Activated gamma-delta T cell (primary cell): ENCODE data around the gene CTDNEP1.
A peak's percentile ranks its signal among the peaks of the same experiment; 100 is the strongest.

Experiments
- DNase-seq: peaks from one replicate; lab custom pipeline; 2025; lab: John Stamatoyannopoulos, UW

CTDNEP1 gene

DNA sequence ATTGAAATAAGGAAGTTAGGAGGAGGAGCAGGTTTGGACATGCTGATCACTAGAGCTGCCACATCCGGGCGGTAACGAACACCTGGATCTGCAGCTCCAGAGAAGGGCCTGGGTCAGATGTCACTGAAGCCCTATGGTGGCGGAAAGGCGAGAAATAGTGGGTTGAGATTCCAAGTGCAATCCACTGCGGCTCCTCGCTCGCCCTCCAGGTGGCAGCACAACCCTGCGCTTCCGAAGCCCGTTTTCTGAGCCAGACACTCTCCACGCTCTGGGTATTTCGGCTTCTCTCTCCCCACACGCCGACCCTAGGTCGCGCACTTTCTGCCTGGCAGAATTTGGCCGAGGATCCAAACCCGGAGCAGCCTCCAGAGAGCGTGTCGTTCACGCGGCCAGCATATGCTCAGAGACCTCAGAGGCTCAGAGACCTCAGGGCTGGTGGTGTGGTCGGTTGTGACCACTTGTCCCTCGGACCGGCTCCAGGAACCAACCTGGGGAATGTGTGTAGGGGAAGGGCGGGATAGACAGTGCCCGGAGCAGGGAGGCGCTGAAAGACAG lies 29.1 kb upstream of the CTDNEP1 start:
- DNase-seq, result peak; percentile 42

GRCh38 chr17:7279448-7279847 lies 27.9 kb upstream of the CTDNEP1 start:
- DNase-seq, result no peak

DNA sequence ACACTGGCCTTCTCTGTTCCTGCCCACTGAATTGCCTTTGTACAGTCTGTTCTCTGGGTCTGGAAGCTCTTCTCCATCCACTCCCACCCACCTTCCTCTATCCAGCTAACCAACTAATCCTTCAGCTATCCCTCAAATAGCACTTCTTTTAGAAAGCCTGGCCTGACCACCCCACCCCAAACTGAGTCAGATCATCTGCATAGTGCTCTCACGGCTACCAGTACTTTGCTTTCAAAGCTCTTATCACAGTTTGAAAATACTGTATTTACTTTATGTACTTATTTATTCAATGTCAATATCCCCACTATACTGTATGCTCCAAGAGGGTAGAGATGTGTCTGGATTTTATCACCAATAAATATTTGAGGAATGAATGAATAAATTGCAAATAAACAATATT lies 15.2 kb upstream of the CTDNEP1 start:
- no peak for DNase-seq

DNA sequence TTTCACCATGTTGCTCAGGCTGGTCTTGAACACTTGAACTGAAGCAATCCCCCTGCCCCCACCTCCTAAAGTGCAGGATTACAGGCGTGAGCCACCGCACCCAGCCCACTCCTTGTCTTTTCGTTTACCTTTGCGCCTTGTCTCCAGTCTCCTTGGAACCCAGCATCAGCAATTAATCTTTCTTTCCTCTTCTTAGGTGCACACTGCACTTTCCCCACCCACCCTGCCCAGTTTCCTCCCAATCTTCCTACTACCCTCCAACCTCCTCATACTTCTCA lies 12.2 kb upstream of the CTDNEP1 start:
- no peak for DNase-seq

DNA sequence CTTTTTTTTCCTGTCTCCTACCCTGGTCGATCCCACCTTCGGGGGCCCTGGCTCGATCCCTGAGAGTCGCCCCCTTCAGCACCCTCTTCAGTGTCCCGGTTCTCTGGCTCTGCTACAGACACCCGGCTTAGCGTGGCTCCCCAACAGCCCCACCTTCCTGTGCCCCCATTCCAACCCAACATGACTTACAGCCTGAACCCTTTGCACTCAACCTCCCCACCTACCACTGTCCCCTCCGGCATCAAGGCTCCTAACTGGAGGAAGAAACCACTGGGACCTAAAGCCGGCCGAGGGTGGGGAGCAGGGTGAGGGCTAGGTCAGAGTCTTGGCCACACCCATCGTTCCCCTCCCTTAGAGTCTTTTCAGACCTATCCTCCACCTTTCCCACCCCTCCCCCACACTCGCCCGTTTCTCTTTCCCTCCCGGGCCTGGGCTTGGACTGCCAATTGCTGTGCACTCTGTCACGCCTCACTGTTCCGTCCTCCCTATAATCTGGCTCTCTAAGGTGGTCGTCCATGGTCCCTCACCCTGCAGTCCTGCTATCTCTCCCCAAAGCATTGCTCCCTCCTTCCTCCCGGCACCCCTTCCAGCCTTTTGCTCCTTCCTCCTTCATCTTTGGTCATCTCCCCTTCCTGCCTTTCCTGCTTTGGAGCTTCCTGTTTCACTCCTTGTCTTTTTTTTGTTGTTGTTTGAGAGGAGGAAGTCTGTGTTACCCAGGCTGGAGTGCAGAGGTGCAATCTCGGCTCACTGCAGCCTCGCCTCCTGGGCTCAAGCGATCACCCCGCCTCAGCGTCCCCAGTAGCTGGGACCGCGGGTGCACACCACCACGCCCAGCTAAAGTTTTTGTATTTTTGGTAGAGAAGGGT lies 11.6 kb upstream of the CTDNEP1 start:
- no peak for DNase-seq

DNA sequence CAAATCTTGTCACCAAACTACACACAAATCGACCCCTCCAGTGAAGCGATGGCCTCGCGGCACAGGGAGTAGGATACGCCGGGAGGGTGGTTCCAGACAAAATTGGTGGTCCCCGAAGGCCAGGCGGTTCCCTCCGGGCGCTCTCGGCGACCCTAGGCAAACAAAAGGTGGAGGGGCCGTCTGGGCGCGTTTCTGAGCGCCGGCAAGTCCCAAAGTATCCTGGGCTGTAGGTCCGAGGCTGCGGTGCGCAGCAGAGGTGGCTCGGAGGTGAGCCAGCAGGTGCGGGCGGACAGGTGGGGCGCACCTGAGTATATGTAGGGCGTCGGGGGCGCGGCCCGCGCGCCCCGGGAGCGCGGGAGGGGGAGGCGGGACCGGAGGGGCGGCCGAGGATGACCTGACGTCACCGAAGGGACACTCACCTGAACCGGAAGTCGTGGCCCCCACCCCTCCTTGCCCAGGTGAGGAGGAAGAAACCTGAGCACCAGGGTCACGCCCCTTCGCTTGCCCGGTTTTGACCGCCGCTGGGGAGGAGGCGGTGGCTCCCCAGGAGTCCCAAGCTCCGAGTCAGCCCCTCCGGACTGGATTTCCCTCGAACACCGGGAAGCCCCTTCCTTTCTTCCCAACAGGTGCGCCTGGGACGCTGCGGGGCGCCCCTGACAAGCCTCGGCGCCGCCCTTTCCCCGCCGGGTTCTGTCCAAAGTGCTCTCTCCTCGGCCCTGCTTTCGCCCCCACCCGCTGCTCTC lies 10.8 kb upstream of the CTDNEP1 start, which contains the start of gene CLDN7:
Gene CLDN7, minus strand, starts transcription at position 287 of the 743 bp plus-strand sequence. CDS start 435 bp downstream, outside the sequence.
- no peak for DNase-seq

GRCh38 chr17:7261379-7262191 lies 10.1 kb upstream of the CTDNEP1 start:
- DNase-seq, result no peak

DNA sequence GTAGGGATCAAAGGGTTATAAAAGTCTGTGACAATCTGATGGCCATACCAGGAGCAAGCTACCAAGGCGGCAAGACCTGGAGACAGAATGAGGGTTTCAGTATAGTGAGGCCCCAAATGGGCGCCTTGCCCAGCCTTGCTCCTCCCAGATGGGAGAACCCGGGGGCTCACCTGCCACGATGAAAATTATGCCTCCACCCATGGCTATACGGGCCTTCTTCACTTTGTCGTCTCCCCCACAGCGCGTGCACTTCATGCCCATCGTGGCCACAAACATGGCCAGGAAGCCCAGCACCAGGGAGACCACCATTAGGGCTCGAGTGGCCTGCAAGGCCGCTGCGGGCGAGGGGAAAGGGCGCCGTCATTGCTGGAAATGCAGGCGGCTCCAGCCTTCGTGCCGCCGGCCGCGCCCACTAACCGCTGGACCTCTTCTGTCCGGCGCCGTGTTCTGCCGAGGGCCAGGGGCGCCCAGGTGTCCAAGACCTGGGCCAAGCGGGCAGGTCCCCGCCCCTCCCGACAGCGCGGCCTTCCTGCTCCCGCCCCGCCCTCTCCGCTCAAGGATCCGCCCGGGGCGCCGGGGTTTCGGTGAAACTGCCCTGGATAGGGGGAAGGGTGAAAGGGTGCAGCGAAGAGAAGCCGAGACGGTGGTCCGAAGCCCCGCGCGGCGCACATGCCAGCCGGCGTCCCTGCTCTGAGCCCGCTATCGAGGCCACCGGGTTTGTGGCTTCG lies 9.3 kb upstream of the CTDNEP1 start:
- DNase-seq, result no peak

DNA sequence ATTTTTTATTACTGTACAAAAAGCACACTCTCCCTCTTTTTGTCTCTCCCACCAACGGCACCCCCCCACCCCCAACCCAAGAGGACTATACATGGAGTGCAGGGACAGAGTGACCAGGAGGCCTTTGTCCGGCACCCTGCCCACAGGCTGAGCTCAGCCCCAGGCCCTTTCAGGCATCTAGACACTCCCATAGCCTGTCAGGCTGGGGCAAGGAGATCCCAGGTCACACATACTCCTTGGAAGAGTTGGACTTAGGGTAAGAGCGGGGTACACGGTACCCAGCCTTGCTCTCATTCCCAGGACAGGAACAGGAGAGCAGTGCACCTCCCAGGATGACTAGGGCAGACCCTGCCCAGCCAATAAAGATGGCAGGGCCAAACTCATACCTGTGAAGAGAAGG lies 8.6 kb upstream of the CTDNEP1 start:
- DNase-seq, result no peak

DNA sequence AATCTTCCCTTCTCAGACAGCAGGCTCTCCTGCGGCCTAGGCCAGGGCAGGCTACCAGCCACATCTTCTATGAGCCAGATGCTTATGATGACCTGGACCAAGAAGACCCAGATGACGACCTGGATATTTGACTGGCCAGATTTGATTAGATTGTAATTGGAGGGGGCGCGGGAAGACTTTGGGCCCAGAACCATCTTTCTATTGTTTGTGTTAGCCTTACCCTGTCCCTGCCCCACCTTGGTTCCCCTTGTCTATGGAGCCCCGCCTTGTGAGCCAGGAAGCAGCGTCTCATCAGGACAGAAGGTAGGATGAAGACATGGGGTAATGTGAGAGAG lies 8.0 kb upstream of the CTDNEP1 start:
- no peak for DNase-seq

- DNase-seq, result no peak
Observed at GRCh38 chr17:7258731-7259554, 7.4 kb upstream of the CTDNEP1 start.

DNA sequence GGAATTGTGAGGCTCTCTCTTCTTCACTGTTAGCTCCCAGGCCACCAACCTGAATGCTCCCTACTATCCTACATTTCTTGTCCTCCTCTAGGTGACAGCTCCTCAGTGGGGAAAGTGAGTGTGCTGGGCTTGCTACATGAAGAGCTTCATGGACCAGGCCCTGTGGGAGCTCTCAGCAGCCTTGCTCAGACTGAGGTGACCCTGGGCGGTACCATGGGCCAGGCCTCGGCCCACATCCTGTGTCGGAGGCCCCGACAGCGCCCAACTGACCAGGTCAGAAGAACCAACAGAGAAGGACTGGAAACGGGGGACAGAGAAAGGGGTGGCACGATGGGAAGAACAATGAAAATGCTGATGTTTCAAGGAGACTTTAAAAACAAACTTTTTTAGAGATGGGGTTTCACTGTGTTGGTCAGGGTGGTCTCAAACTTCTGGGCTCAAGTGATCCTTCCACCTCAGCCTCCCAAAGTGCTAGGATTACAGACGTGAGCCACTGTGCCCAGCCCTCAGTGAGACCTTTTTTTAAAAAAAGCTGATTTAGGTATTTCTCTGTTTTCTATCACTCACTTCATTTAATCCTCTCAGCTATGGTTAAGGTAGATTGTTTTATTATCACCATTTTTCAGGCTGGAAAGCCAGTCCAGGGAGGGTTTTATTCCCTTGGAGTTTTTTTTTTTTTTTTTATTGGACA lies 5.4 kb upstream of the CTDNEP1 start:
- DNase-seq, result no peak

DNA sequence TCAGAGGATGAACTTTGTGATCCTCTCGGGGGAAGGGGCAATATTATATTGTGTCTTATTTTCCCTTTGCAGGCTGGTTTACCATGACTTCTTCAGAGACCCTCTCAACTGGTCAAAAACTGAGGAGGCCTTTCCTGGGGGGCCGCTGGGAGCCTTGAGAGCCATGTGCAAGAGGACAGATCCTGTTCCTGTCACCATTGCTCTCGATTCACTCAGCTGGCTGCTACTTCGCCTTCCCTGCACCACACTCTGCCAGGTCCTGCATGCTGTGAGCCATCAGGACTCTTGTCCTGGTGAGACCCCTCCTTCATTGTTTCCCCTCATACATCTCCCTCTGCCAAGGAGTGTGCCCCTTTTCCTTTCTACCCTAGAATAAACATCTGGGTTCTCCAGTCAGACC lies 3.0 kb upstream of the CTDNEP1 start:
- no peak for DNase-seq

GRCh38 chr17:7253082-7253481 lies 1.5 kb upstream of the CTDNEP1 start:
- DNase-seq, result no peak

GRCh38 chr17:7252176-7253043 lies 876 bp upstream of the CTDNEP1 start, which contains the start of gene ELP5:
TSS of gene ELP5 (plus strand) at chr17:7252215. CDS start at chr17:7252551, 336 bp downstream.
- DNase-seq, result peak; percentile 70

- DNase-seq, result no peak
Observed at GRCh38 chr17:7250695-7251627, 573 bp downstream of the CTDNEP1 start.

GRCh38 chr17:7249830-7250229 lies 1.7 kb downstream of the CTDNEP1 start:
- DNase-seq, result no peak

- no peak for DNase-seq
Observed at GRCh38 chr17:7249214-7249613, 2.3 kb downstream of the CTDNEP1 start.
